Neuronal stem cell (in vitro differentiated cells): ENCODE results near the gene OR10H3.

Source experiments
- DNase-seq: peaks from one replicate; pipeline ENCODE4 v3.0.0-alpha.2; 2013; ENCODE audit warnings: low spot score
- H2AFZ ChIP-seq: one replicate; pipeline ENCODE4 v1.6.1; 2013; ENCODE audit warnings: mild to moderate bottlenecking, low read length, inconsistent platforms
- H2AK5ac ChIP-seq: 2 replicates; pipeline ENCODE4 v1.6.1; 2013; ENCODE audit warnings: low read depth, mild to moderate bottlenecking, inconsistent platforms, low read length, moderate library complexity, mixed read lengths
- H2BK120ac ChIP-seq: 2 replicates; pipeline ENCODE4 v1.6.1; 2013; ENCODE audit warnings: low read depth, mild to moderate bottlenecking, inconsistent platforms, low read length, moderate library complexity, mixed read lengths
- H2BK12ac ChIP-seq: one replicate; pipeline ENCODE4 v1.6.1; 2013; ENCODE audit warnings: low read length, inconsistent platforms
- H2BK15ac ChIP-seq: 2 replicates; pipeline ENCODE4 v1.6.1; 2013; ENCODE audit warnings: mild to moderate bottlenecking, low read length, inconsistent platforms, mixed read lengths
- H2BK5ac ChIP-seq: one replicate; pipeline ENCODE4 v1.6.1; 2013; ENCODE audit warnings: inconsistent platforms, mild to moderate bottlenecking, low read length, moderate library complexity
- H3K14ac ChIP-seq: one replicate; pipeline ENCODE4 v1.6.1; 2013; ENCODE audit warnings: low read length, inconsistent platforms
- H3K18ac ChIP-seq: 2 replicates; pipeline ENCODE4 v1.6.1; 2013; ENCODE audit warnings: low read length, inconsistent platforms
- H3K23ac ChIP-seq: 2 replicates; pipeline ENCODE4 v1.6.1; 2013; ENCODE audit warnings: low read depth, mild to moderate bottlenecking, mixed read lengths, low read length, inconsistent platforms; ENCODE audit not compliant: poor library complexity
- H3K27ac ChIP-seq: replicated peaks from 3 replicates; pipeline ENCODE4 v1.5.1; 2013; ENCODE audit warnings: low read length, inconsistent platforms
- H3K27me3 ChIP-seq, 3 experiments: 2 replicates each; pipeline ENCODE4 v1.6.1; 2013; ENCODE audit warnings: low read length in 3 of 3, mild to moderate bottlenecking in 2 of 3, inconsistent platforms in 1 of 3, low read depth in 1 of 3, mixed read lengths in 1 of 3, moderate library complexity in 1 of 3; ENCODE audit not compliant: control insufficient read depth in 3 of 3, insufficient read depth in 3 of 3
- H3K36me3 ChIP-seq, 2 donors: replicated peaks in 1 of 2; 2 replicates each; pipeline ENCODE4 v1.6.1; 2013; ENCODE audit warnings: low read length in 2 of 2; ENCODE audit not compliant: control insufficient read depth in 2 of 2, insufficient read depth in 2 of 2
- H3K4ac ChIP-seq: 2 replicates; pipeline ENCODE4 v1.6.1; 2013; ENCODE audit warnings: inconsistent platforms, mild to moderate bottlenecking, low read length, moderate library complexity
- H3K4me1 ChIP-seq, 2 donors: 1 replicate in 1 of 2; 2 replicates in 1 of 2; pipeline ENCODE4 v1.6.1; 2013; ENCODE audit warnings: low read length in 2 of 2, low read depth in 1 of 2; ENCODE audit not compliant: control insufficient read depth in 2 of 2, insufficient read depth in 1 of 2
- H3K4me2 ChIP-seq: one replicate; pipeline ENCODE4 v1.6.1; 2013; ENCODE audit warnings: mild to moderate bottlenecking, low read length, inconsistent platforms; ENCODE audit not compliant: insufficient read depth, poor library complexity, severe bottlenecking
- H3K4me3 ChIP-seq, 2 donors: 2 replicates each; pipeline ENCODE4 v1.5.1; 2013; ENCODE audit warnings: low read length in 2 of 2, mild to moderate bottlenecking in 2 of 2, inconsistent platforms in 1 of 2, moderate library complexity in 1 of 2
- H3K79me1 ChIP-seq: one replicate; pipeline ENCODE4 v1.6.1; 2013; ENCODE audit warnings: low read depth, mild to moderate bottlenecking, inconsistent platforms, low read length, moderate library complexity
- H3K9ac ChIP-seq: one replicate; pipeline ENCODE4 v1.6.1; 2013; ENCODE audit warnings: mild to moderate bottlenecking, low read depth, low read length, inconsistent platforms; ENCODE audit not compliant: poor library complexity
- H3K9me3 ChIP-seq, 2 donors: replicated peaks in 1 of 2; 2 replicates each; pipeline versions ENCODE3 to v1.6.1; 2013; ENCODE audit warnings: low read length in 2 of 2, mild to moderate bottlenecking in 2 of 2, inconsistent platforms in 1 of 2, low read depth in 1 of 2, mixed read lengths in 1 of 2, moderate library complexity in 1 of 2; ENCODE audit not compliant: control insufficient read depth in 2 of 2, insufficient read depth in 1 of 2
- H4K8ac ChIP-seq: one replicate; pipeline ENCODE4 v1.6.1; 2013; ENCODE audit warnings: low read depth, mild to moderate bottlenecking, inconsistent platforms, low read length, moderate library complexity
- H4K91ac ChIP-seq: one replicate; pipeline ENCODE4 v1.6.1; 2013; ENCODE audit warnings: low read length, low read depth, mild to moderate bottlenecking, inconsistent platforms; ENCODE audit not compliant: poor library complexity
- WGBS, 2 donors: extraction: QIAGEN DNeasy Blood & Tissue Kit; methylation state at CpG; one replicate each; pipeline ENCODE4 v1.1.7; 2013; ENCODE audit warnings: missing lambda C conversion rate in 2 of 2, mixed read lengths in 1 of 2; ENCODE audit not compliant: insufficient read length in 2 of 2, insufficient replicate concordance in 1 of 2; ENCODE audit errors: extremely low coverage in 2 of 2; 5-methylcytosine and 5-hydroxymethylcytosine counted together

The OR10H3 gene

GRCh38 chr19:15714638-15715037, 23.1 kb upstream of the OR10H3 start:
- no CpG with 5 or more reads among the region's 3 CpGs for WGBS, 2 donors
- Histone ChIP-seq H3K27ac (no peak overlapping the region), H2BK5ac (no peak overlapping the region), H3K23ac (no peak overlapping the region), H3K18ac (no peak overlapping the region), H3K9me3 (peaks cover 0 to 26% of the 10 kb centered on the region in 2 donors), H2BK12ac (no peak overlapping the region), H2AK5ac (no peak overlapping the region), H3K14ac (no peak overlapping the region), H3K4ac (no peak overlapping the region), H2AFZ (no peak overlapping the region), H3K79me1 (no peaks in the 10 kb centered on the region), H3K4me3 (no peak overlapping the region), H2BK15ac (no peak overlapping the region), H3K9ac (no peak overlapping the region), H3K27me3 (no peaks in the 10 kb centered on the region), H4K8ac (no peak overlapping the region), H3K4me2 (no peak overlapping the region), H3K36me3 (no peaks in the 10 kb centered on the region), H3K4me1 (no peaks in the 10 kb centered on the region), H4K91ac (no peak overlapping the region), H2BK120ac (no peak overlapping the region)
- no peak for DNase-seq

- Histone ChIP-seq H3K27ac (no peak overlapping the region), H2BK12ac (no peak overlapping the region), H3K27me3 (no peaks in the 10 kb centered on the region), H2AFZ (no peak overlapping the region), H4K8ac (no peak overlapping the region), H3K14ac (no peak overlapping the region), H3K79me1 (no peaks in the 10 kb centered on the region), H3K9me3 (peaks cover 0 to 32% of the 10 kb centered on the region in 2 donors), H2BK5ac (no peak overlapping the region), H3K23ac (no peak overlapping the region), H3K4me2 (no peak overlapping the region), H3K36me3 (no peaks in the 10 kb centered on the region), H2BK120ac (no peak overlapping the region), H3K9ac (no peak overlapping the region), H3K4me3 (no peak overlapping the region), H4K91ac (no peak overlapping the region), H2BK15ac (no peak overlapping the region), H3K18ac (no peak overlapping the region), H3K4me1 (no peaks in the 10 kb centered on the region), H2AK5ac (no peak overlapping the region), H3K4ac (no peak overlapping the region)
- DNase-seq = no peak
- whole genome bisulfite sequencing, 2 donors = no CpG with 5 or more reads among the region's 1 CpG
Observed at GRCh38 chr19:15715642-15716041, 22.1 kb upstream of the OR10H3 start.

- H2AK5ac ChIP-seq = no peak overlapping the region
- H3K18ac ChIP-seq = no peak overlapping the region
- H3K27ac ChIP-seq = no peak overlapping the region
- no peak overlapping the region for H2BK15ac ChIP-seq
- H3K4me3 ChIP-seq = no peak overlapping the region
- no peaks in the 10 kb centered on the region for H3K79me1 ChIP-seq
- H2BK5ac ChIP-seq = no peak overlapping the region
- H3K9ac ChIP-seq = peak overlapping the region; percentile 9
- H3K27me3 ChIP-seq = no peaks in the 10 kb centered on the region
- peaks cover 0 to 37% of the 10 kb centered on the region in 2 donors for H3K9me3 ChIP-seq
- no peaks in the 10 kb centered on the region for H3K4me1 ChIP-seq
- no CpG with 5 or more reads among the region's 6 CpGs for WGBS, 2 donors
- no peak overlapping the region for H4K8ac ChIP-seq
- no peak overlapping the region for H2AFZ ChIP-seq
- no peak overlapping the region for H3K4ac ChIP-seq
- H4K91ac ChIP-seq = no peak overlapping the region
- no peak overlapping the region for H3K23ac ChIP-seq
- H2BK12ac ChIP-seq = no peak overlapping the region
- H3K36me3 ChIP-seq = no peaks in the 10 kb centered on the region
- no peak overlapping the region for H2BK120ac ChIP-seq
- H3K14ac ChIP-seq = no peak overlapping the region
- no peak overlapping the region for H3K4me2 ChIP-seq
- DNase-seq = no peak
Observed at GRCh38 chr19:15717809-15718208, 20.0 kb upstream of the OR10H3 start.

DNA sequence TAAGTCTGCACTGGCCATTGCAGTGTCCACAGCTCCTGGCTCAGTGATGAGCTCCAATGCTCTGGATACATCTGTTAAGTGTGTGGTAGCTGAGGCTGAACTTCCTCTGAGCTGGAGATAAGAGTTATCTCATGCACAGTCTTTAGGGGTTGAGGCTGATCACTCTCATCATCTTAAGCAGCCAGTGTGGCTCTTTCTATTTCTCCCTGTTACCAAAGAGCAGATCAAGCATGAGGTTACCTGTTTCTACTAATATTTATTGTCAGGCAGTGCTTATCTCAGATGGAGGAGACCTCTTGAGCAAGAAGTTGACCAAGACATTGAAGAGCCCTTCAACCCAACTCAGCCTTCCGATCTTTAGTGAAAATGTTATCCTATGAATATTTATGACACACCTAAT, 16.5 kb upstream of the OR10H3 start:
- no peak overlapping the region for H2AFZ ChIP-seq
- H2AK5ac ChIP-seq = no peak overlapping the region
- H3K18ac ChIP-seq = no peak overlapping the region
- H4K91ac ChIP-seq = no peak overlapping the region
- no peaks in the 10 kb centered on the region for H3K4me1 ChIP-seq
- no peak overlapping the region for H3K23ac ChIP-seq
- H3K14ac ChIP-seq = no peak overlapping the region
- H3K4me3 ChIP-seq = no peak overlapping the region
- H2BK120ac ChIP-seq = no peak overlapping the region
- H2BK5ac ChIP-seq = no peak overlapping the region
- H3K4ac ChIP-seq = no peak overlapping the region
- H3K9me3 ChIP-seq = peaks cover 0 to 44% of the 10 kb centered on the region in 2 donors
- WGBS, 2 donors = no CpG with 5 or more reads among the region's 1 CpG
- no peaks in the 10 kb centered on the region for H3K27me3 ChIP-seq
- H3K36me3 ChIP-seq = no peaks in the 10 kb centered on the region
- no peaks in the 10 kb centered on the region for H3K79me1 ChIP-seq
- no peak for DNase-seq
- H2BK15ac ChIP-seq = no peak overlapping the region
- H3K4me2 ChIP-seq = no peak overlapping the region
- H2BK12ac ChIP-seq = no peak overlapping the region
- H3K9ac ChIP-seq = no peak overlapping the region
- H4K8ac ChIP-seq = no peak overlapping the region
- H3K27ac ChIP-seq = no peak overlapping the region
